Measurements from ENCODE around the gene RIN3.

RIN3 gene

GRCh38 chr14:92487513-92488133 is 26.0 kb upstream of the RIN3 start:
- no peak for DNase-seq

GRCh38 chr14:92489394-92490238 is 24.0 kb upstream of the RIN3 start:
- no peak for DNase-seq

- no peak for DNase-seq
These were observed 23.2 kb upstream of the RIN3 start for GRCh38 chr14:92490239-92490959.

GRCh38 chr14:92491782-92492181 is 21.8 kb upstream of the RIN3 start:
- DNase-seq = no peak

GRCh38 chr14:92492258-92492657 is 21.3 kb upstream of the RIN3 start:
- no peak for DNase-seq

- no peak for DNase-seq
These were observed 20.6 kb upstream of the RIN3 start for GRCh38 chr14:92493024-92493423.

GRCh38 chr14:92493492-92493891 is 20.1 kb upstream of the RIN3 start:
- no peak for DNase-seq

GRCh38 chr14:92494512-92494911 is 19.1 kb upstream of the RIN3 start:
- DNase-seq = no peak

- no peak for DNase-seq
These were observed 18.6 kb upstream of the RIN3 start for GRCh38 chr14:92495027-92495426.

GRCh38 chr14:92496191-92496857 is 17.3 kb upstream of the RIN3 start:
- DNase-seq = no peak

GRCh38 chr14:92497391-92497790 is 16.2 kb upstream of the RIN3 start:
- DNase-seq = no peak

GRCh38 chr14:92499234-92499633 is 14.3 kb upstream of the RIN3 start:
- no peak for DNase-seq

- no peak for DNase-seq
These were observed 13.1 kb upstream of the RIN3 start for GRCh38 chr14:92500491-92500941.

- DNase-seq = no peak
These were observed 11.7 kb upstream of the RIN3 start for GRCh38 chr14:92501891-92502351.

GRCh38 chr14:92502541-92503286 is 10.9 kb upstream of the RIN3 start:
- DNase-seq = no peak

GRCh38 chr14:92503756-92504491 is 9.7 kb upstream of the RIN3 start:
- DNase-seq = no peak

GRCh38 chr14:92505826-92506225 is 7.8 kb upstream of the RIN3 start:
- DNase-seq = no peak

- DNase-seq = no peak
These were observed 7.3 kb upstream of the RIN3 start for GRCh38 chr14:92506231-92506630.

GRCh38 chr14:92507174-92507768 is 6.3 kb upstream of the RIN3 start:
- peak; percentile 97 for DNase-seq

- peak; percentile 12 for DNase-seq
These were observed 2.6 kb upstream of the RIN3 start for GRCh38 chr14:92510972-92511371.

Measured in NCI-H748 treated with DMSO at 0.1 percent for 48 hours (cell line).